GM21737 (cell line): ENCODE data around the gene COPB2.

Experiments
- ATAC-seq: cut with Tn5 transposase; IDR thresholded peaks from one replicate; pipeline ENCODE4 v1.9.1; 2021; ENCODE audit warnings: mild to moderate bottlenecking, moderate library complexity; ENCODE audit not compliant: unreplicated experiment

The COPB2 gene

GRCh38 chr3:139329364-139329850 lies 60.0 kb downstream of the COPB2 start:
- peak; percentile 96 for ATAC-seq

GRCh38 chr3:139328356-139328755 lies 61.1 kb downstream of the COPB2 start:
- ATAC-seq = no peak

- ATAC-seq = no peak
Observed at GRCh38 chr3:139327861-139328260, 61.6 kb downstream of the COPB2 start.

GRCh38 chr3:139327231-139327630 lies 62.2 kb downstream of the COPB2 start:
- ATAC-seq = no peak

GRCh38 chr3:139326707-139327106 lies 62.7 kb downstream of the COPB2 start:
- ATAC-seq = no peak

GRCh38 chr3:139326131-139326530 lies 63.3 kb downstream of the COPB2 start:
- ATAC-seq = no peak

GRCh38 chr3:139325551-139325950 lies 63.9 kb downstream of the COPB2 start:
- no peak for ATAC-seq

- ATAC-seq = no peak
Observed at GRCh38 chr3:139324456-139324855, 65.0 kb downstream of the COPB2 start.

GRCh38 chr3:139323146-139323545 lies 66.3 kb downstream of the COPB2 start:
- ATAC-seq = no peak

GRCh38 chr3:139322346-139322745 lies 67.1 kb downstream of the COPB2 start:
- no peak for ATAC-seq

GRCh38 chr3:139320551-139321309 lies 68.7 kb downstream of the COPB2 start:
- no peak for ATAC-seq

- ATAC-seq = no peak
Observed at GRCh38 chr3:139319428-139320402, 69.7 kb downstream of the COPB2 start.

GRCh38 chr3:139318826-139319225 lies 70.6 kb downstream of the COPB2 start:
- ATAC-seq = no peak

GRCh38 chr3:139318431-139318816 lies 71.0 kb downstream of the COPB2 start:
- no peak for ATAC-seq

GRCh38 chr3:139317660-139318430 lies 71.6 kb downstream of the COPB2 start:
- no peak for ATAC-seq

- no peak for ATAC-seq
Observed at GRCh38 chr3:139317215-139317614, 72.2 kb downstream of the COPB2 start.

GRCh38 chr3:139313921-139314320 lies 75.5 kb downstream of the COPB2 start:
- ATAC-seq = no peak

GRCh38 chr3:139312959-139313358 lies 76.5 kb downstream of the COPB2 start:
- no peak for ATAC-seq

- ATAC-seq = no peak
Observed at GRCh38 chr3:139312416-139312815, 77.0 kb downstream of the COPB2 start.

- no peak for ATAC-seq
Observed at GRCh38 chr3:139311557-139311956, 77.9 kb downstream of the COPB2 start.

GRCh38 chr3:139310474-139310933 lies 78.9 kb downstream of the COPB2 start:
- ATAC-seq = no peak
